ENCODE measurements around the gene LGMN.

LGMN gene

GRCh38 chr14:92675421-92675820, 73.0 kb downstream of the LGMN start:
- TF ChIP-seq NFIC (IDR thresholded peaks at IDR 0.05): no peak
- TF ChIP-seq YY1 (IDR thresholded peaks at IDR 0.05; ENCODE audit: low read depth): no peak
- TF ChIP-seq CREB1 (IDR thresholded peaks at IDR 0.05; ENCODE audit: low read depth): no peak
- no peak for TF ChIP-seq TEAD4 (IDR thresholded peaks at IDR 0.05)
- no peak for TF ChIP-seq RAD21 (IDR thresholded peaks at IDR 0.05; ENCODE audit: low read depth)
- no peak for TF ChIP-seq EGR1 (IDR thresholded peaks at IDR 0.05)
- no peak for TF ChIP-seq TCF12 (IDR thresholded peaks at IDR 0.05; ENCODE audit: low read depth)
- no peak for TF ChIP-seq ZBTB7A (IDR thresholded peaks at IDR 0.05; ENCODE audit: low read depth)
- no peak for TF ChIP-seq CEBPB (IDR thresholded peaks at IDR 0.05)
- TF ChIP-seq FOXM1 (IDR thresholded peaks at IDR 0.05; ENCODE audit: borderline replicate concordance, low read depth): no peak

- TF ChIP-seq FOXM1 (IDR thresholded peaks at IDR 0.05; ENCODE audit: borderline replicate concordance, low read depth) (no peak), TAF1 (IDR thresholded peaks at IDR 0.05; ENCODE audit: low read depth) (no peak), CEBPB (IDR thresholded peaks at IDR 0.05) (no peak), EGR1 (IDR thresholded peaks at IDR 0.05) (no peak), RAD21 (IDR thresholded peaks at IDR 0.05; ENCODE audit: low read depth) (no peak), EP300 (IDR thresholded peaks at IDR 0.05; ENCODE audit: borderline replicate concordance) (no peak), REST (IDR thresholded peaks at IDR 0.05; ENCODE audit: low read depth) (no peak), ZBTB7A (IDR thresholded peaks at IDR 0.05; ENCODE audit: low read depth) (no peak), NFIC (IDR thresholded peaks at IDR 0.05) (no peak), CREB1 (IDR thresholded peaks at IDR 0.05; ENCODE audit: low read depth) (no peak), TEAD4 (IDR thresholded peaks at IDR 0.05) (no peak)
Measured at GRCh38 chr14:92673601-92674150, 74.8 kb downstream of the LGMN start.

DNA sequence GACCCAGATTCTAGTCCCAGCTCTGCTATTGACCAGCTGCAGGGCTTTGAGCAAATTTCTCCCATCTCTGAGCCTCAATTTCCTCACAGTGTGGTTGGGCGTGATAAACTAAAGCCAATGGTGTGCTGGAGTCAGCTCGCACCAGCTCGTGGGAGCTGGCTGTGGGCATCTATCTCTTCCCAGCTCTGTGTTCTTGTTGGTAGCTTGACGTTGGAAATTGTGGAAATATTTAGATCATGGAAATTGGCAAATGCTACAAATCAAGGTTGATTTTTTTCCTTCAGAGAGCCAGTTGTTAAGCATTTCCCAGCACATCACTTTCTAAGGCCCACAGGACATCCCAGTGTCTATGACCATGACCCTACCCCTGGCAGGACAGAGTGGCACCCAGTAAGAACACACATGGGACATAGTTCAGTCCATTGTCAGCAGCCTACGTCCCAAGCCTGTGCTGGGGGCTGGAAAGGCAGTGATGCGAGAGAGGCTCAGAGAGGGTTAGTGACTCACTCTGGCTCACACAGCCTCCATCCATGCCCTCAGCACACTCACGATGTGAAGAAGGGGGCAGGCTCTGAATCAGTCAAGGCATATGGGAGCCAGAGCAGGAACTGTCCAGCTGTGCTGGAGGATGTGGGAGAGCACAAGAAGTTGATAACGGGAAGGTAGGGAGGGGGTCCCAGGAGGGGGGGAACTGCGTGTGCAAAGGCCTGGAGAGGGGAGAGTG, 77.6 kb downstream of the LGMN start:
- no peak for TF ChIP-seq RAD21 (IDR thresholded peaks at IDR 0.05; ENCODE audit: low read depth)
- TF ChIP-seq NFIC (IDR thresholded peaks at IDR 0.05): no peak
- TF ChIP-seq FOXM1 (IDR thresholded peaks at IDR 0.05; ENCODE audit: borderline replicate concordance, low read depth): no peak
- TF ChIP-seq YY1 (IDR thresholded peaks at IDR 0.05; ENCODE audit: low read depth): no peak
- no peak for TF ChIP-seq ZBTB7A (IDR thresholded peaks at IDR 0.05; ENCODE audit: low read depth)
- TF ChIP-seq, protein P1, sequence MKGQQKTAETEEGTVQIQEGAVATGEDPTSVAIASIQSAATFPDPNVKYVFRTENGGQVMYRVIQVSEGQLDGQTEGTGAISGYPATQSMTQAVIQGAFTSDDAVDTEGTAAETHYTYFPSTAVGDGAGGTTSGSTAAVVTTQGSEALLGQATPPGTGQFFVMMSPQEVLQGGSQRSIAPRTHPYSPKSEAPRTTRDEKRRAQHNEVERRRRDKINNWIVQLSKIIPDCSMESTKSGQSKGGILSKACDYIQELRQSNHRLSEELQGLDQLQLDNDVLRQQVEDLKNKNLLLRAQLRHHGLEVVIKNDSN (IDR thresholded peaks at IDR 0.05): no peak
- TF ChIP-seq EP300 (IDR thresholded peaks at IDR 0.05; ENCODE audit: borderline replicate concordance): no peak
- no peak for TF ChIP-seq TCF12 (IDR thresholded peaks at IDR 0.05; ENCODE audit: low read depth)
- TF ChIP-seq REST (IDR thresholded peaks at IDR 0.05; ENCODE audit: low read depth): no peak

DNA sequence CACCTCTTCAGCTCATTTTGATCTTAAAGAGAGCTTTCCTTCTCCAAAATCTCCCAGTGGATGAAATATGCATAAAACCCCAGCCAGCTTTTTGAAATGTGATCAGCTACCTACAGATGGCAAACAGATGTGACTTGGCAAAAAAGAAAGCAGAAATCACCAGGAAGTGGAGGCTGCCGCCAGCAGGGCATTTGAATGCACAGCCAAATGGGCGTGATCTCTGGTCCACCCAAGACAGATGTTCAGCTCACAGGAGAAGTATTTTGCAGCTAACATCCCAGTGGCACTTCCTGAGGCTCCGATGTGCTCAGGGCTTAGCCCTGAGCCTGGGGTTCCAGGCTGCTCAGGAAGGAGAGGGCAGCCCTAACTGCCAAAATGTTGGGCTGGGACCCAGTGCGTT, 78.3 kb downstream of the LGMN start:
- TF ChIP-seq FOXM1 (IDR thresholded peaks at IDR 0.05; ENCODE audit: borderline replicate concordance, low read depth): no peak
- 0 out of 2 replicates have a peak, but pooled peaks have one; percentile 14 for TF ChIP-seq NFIC (IDR thresholded peaks at IDR 0.05)
- no peak for TF ChIP-seq TEAD4 (IDR thresholded peaks at IDR 0.05)
- TF ChIP-seq, protein P1 (IDR thresholded peaks at IDR 0.05): no peak

GRCh38 chr14:92668276-92668973, 80.0 kb downstream of the LGMN start:
- no peak for TF ChIP-seq CEBPB (IDR thresholded peaks at IDR 0.05)
- no peak for TF ChIP-seq ZBTB7A (IDR thresholded peaks at IDR 0.05; ENCODE audit: low read depth)
- no peak for TF ChIP-seq TEAD4 (IDR thresholded peaks at IDR 0.05)
- TF ChIP-seq YY1 (IDR thresholded peaks at IDR 0.05; ENCODE audit: low read depth): no peak
- TF ChIP-seq TCF12 (IDR thresholded peaks at IDR 0.05; ENCODE audit: low read depth): no peak
- no peak for TF ChIP-seq REST (IDR thresholded peaks at IDR 0.05; ENCODE audit: low read depth)
- no peak for TF ChIP-seq NFIC (IDR thresholded peaks at IDR 0.05)
- TF ChIP-seq RAD21 (IDR thresholded peaks at IDR 0.05; ENCODE audit: low read depth): no peak
- TF ChIP-seq TAF1 (IDR thresholded peaks at IDR 0.05; ENCODE audit: low read depth): no peak
- no peak for TF ChIP-seq EGR1 (IDR thresholded peaks at IDR 0.05)
- no peak for TF ChIP-seq MAX (IDR thresholded peaks at IDR 0.05)

Data from Ishikawa (cell line).